OCI-LY7 (cell line): ENCODE results near the gene TP53I11. TPM values are rescaled to one million over a fixed set of nuclear protein-coding genes. Genes with fewer than 3 reads are reported as not detected.

ENCODE experiments used
- BruUV-seq: library from RNA; stranded (reverse); fragments of 400-500 nt; replicated peaks from 2 replicates; lab custom pipeline; 2021; lab: Mats Ljungman, UMichigan
- CTCF ChIA-PET: fragments of 300-600 bp; sonication (Branson Sonifier 250); formaldehyde crosslinking; loops from one replicate; lab custom pipeline; 2022; ENCODE audit warnings: antibody characterized with exemption; ENCODE audit not compliant: unreplicated experiment; lab: Charles Lee
- POLR2A ChIA-PET: fragments of 300-600 bp; sonication (Branson Sonifier 250); formaldehyde crosslinking; loops from one replicate; lab custom pipeline; 2022; ENCODE audit warnings: antibody characterized with exemption; lab: Charles Lee
- DNase-seq: peaks from one replicate; pipeline ENCODE4 v3.0.0-alpha.2; 2015; ENCODE audit warnings: low spot score
- H2AFZ ChIP-seq: fragments of 200-600 bp; sonication (generic), shearing (Covaris generic); 2 replicates; pipeline ENCODE4 v1.6.1; 2014; ENCODE audit warnings: mild to moderate bottlenecking, antibody characterized with exemption, low read length, moderate library complexity
- H3K27ac ChIP-seq: fragments of 200-600 bp; sonication (generic); 2 replicates; pipeline ENCODE4 v1.5.1; 2014; ENCODE audit warnings: mixed run types, low read depth, mild to moderate bottlenecking, moderate library complexity, low read length, inconsistent platforms; ENCODE audit not compliant: poor library complexity, severe bottlenecking
- H3K36me3 ChIP-seq: fragments of 200-600 bp; sonication (generic); 2 replicates; pipeline ENCODE4 v1.6.1; 2014; ENCODE audit warnings: mild to moderate bottlenecking, antibody characterized with exemption, low read length, moderate library complexity, mixed read lengths; ENCODE audit not compliant: insufficient read depth
- H3K4me1 ChIP-seq: fragments of 200-600 bp; sonication (generic); 2 replicates; pipeline ENCODE4 v1.5.1; 2014; ENCODE audit warnings: mild to moderate bottlenecking, low read length; ENCODE audit not compliant: insufficient read depth, poor library complexity, severe bottlenecking
- H3K4me2 ChIP-seq: fragments of 200-600 bp; sonication (generic); 2 replicates; pipeline ENCODE4 v1.6.1; 2014; ENCODE audit warnings: mild to moderate bottlenecking, low read length
- H3K4me3 ChIP-seq: fragments of 200-600 bp; sonication (generic); 2 replicates; pipeline ENCODE4 v1.5.1; 2014; ENCODE audit warnings: mild to moderate bottlenecking, low read depth, low read length; ENCODE audit not compliant: poor library complexity, severe bottlenecking
- H3K79me2 ChIP-seq: fragments of 200-600 bp; sonication (generic); 2 replicates; pipeline ENCODE4 v1.6.1; 2016; ENCODE audit warnings: low read depth, mild to moderate bottlenecking, low read length, moderate library complexity, mixed read lengths; ENCODE audit not compliant: insufficient read depth
- H3K9me2 ChIP-seq: fragments of 200-600 bp; sonication (generic); 2 replicates; pipeline ENCODE4 v1.6.1; 2016; ENCODE audit warnings: mild to moderate bottlenecking, low read length, mixed read lengths; ENCODE audit not compliant: insufficient read depth
- H3K9me3 ChIP-seq: fragments of 200-600 bp; sonication (generic); 2 replicates; pipeline ENCODE4 v1.6.1; 2014; ENCODE audit warnings: mild to moderate bottlenecking, mixed run types, low read length, mixed read lengths
- H4K20me1 ChIP-seq: fragments of 200-600 bp; sonication (generic); 2 replicates; pipeline ENCODE4 v1.6.1; 2014; ENCODE audit warnings: mild to moderate bottlenecking, antibody characterized with exemption, low read length, moderate library complexity, mixed read lengths; ENCODE audit not compliant: insufficient read depth
- CTCF ChIP-seq: fragments of 200-600 bp; sonication (generic); conservative IDR thresholded peaks from 2 replicates; pipeline ENCODE4 v1.5.1; 2014; ENCODE audit warnings: mild to moderate bottlenecking, antibody characterized with exemption, low read length, moderate library complexity, mixed read lengths
- EZH2phosphoT487 ChIP-seq: fragments of 200-600 bp; sonication (generic); IDR thresholded peaks from 2 replicates; pipeline ENCODE4 v1.6.1; 2018; ENCODE audit warnings: low read depth, borderline replicate concordance, mild to moderate bottlenecking, mixed run types, antibody characterized with exemption, low read length, moderate library complexity, mixed read lengths
- intact Hi-C: fragments of 100-400 bp; cut with micrococcal nuclease; formaldehyde crosslinking; loops from one replicate; pipeline ENCODE4 v1.10.0; 2022; ENCODE audit not compliant: unreplicated experiment
- total RNA-seq, 2 experiments: library from RNA; depleted of rRNA in 1 of 2; stranded (reverse); fragments of >200 nt in 1 of 2; shearing (Covaris generic) in 1 of 2; gene quantifications; 2 replicates each; pipeline ENCODE4 v1.2.3, GENCODE V29; 2014 to 2022

Gene TP53I11
- total RNA-seq, 2 experiments from 2014 or later: 0.25 to 0.51 TPM

DNA sequence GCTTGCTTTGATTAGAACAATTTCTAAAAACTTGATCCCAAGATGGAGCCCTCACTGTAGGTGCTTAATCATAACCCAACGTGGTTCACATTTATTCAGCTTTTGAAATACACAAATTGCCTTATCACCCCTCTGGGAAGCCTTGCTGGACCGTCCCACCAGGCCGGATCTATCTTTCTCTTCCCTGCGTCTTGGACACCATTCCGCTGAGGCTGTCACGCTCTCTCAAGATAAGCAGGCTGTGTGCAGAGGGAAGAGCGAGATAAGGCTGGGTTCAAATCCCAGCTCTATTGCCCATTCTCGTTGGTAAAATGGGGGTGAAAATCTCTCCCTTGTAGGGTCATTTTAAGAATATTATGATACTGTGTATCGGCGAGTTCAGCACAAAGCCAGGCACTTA is 20.5 kb upstream of the TP53I11 start:
- TF ChIP-seq EZH2phosphoT487 (no peak), CTCF (no peak)
- no peaks in the 10 kb centered on the region for H3K4me1 ChIP-seq
- H4K20me1 ChIP-seq: no peaks in the 10 kb centered on the region
- H3K9me2 ChIP-seq: no peaks in the 10 kb centered on the region
- BruUV-seq: no TSS peak
- no peak for DNase-seq
- CTCF ChIA-PET: no interaction called here
- no peaks in the 10 kb centered on the region for H3K36me3 ChIP-seq
- H3K27ac ChIP-seq: no peak overlapping the region
- H2AFZ ChIP-seq: no peak overlapping the region
- no peaks in the 10 kb centered on the region for H3K9me3 ChIP-seq
- intact Hi-C loops: no loop called here
- H3K79me2 ChIP-seq: no peaks in the 10 kb centered on the region
- H3K4me2 ChIP-seq: no peak overlapping the region
- POLR2A ChIA-PET: interaction anchor here (0.6 kb wide), 1 partner anchor 830 kb away, joined by 4 read pairs; no protein-coding TSS in a partner anchor
- H3K4me3 ChIP-seq: no peak overlapping the region

GRCh38 chr11:44970293-44970692 is 19.6 kb upstream of the TP53I11 start:
- H3K9me3 ChIP-seq: no peaks in the 10 kb centered on the region
- H3K79me2 ChIP-seq: no peaks in the 10 kb centered on the region
- CTCF ChIA-PET: no interaction called here
- no peaks in the 10 kb centered on the region for H4K20me1 ChIP-seq
- H3K4me1 ChIP-seq: no peaks in the 10 kb centered on the region
- TF ChIP-seq EZH2phosphoT487: no peak
- TF ChIP-seq CTCF: no peak
- no peak overlapping the region for H3K4me3 ChIP-seq
- DNase-seq: no peak
- H3K27ac ChIP-seq: no peak overlapping the region
- no peaks in the 10 kb centered on the region for H3K36me3 ChIP-seq
- POLR2A ChIA-PET: interaction anchor here (0.6 kb wide), 2 partner anchors 84 to 831 kb away, joined by 4 read pairs; no protein-coding TSS in a partner anchor
- no peak overlapping the region for H2AFZ ChIP-seq
- no peak overlapping the region for H3K4me2 ChIP-seq
- no TSS peak for BruUV-seq
- intact Hi-C loops: no loop called here
- H3K9me2 ChIP-seq: no peaks in the 10 kb centered on the region

DNA sequence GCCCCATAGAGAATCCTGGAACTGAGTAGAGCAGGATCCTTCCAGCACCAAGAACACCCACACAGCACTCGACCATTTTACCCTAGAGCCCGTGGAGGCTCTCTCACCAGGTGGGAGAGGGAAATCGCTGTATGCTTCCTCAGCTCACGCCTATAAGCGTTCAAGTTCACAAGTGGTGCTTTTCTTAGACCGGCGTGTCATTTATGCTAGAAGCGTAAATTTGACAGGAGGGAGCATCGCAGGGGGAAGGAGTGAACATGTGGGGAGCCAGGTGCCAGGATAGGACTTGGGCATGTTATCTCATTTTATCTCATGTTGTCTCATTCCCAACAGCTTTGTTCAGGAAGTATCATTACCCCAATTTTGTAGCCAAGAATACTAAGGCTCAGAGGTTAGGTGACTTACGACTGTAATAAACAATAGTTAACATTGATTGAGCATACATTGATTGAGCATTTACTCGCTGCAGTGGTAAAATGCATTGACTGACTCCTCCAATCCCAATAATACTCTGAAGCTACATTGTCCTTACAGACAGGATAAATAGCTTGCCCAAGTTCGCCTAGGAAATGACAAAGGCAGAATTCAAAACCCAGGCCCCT is 19.1 kb upstream of the TP53I11 start:
- H3K79me2 ChIP-seq: no peaks in the 10 kb centered on the region
- DNase-seq: no peak
- TF ChIP-seq CTCF (no peak), EZH2phosphoT487 (no peak)
- H3K4me3 ChIP-seq: no peak overlapping the region
- no peaks in the 10 kb centered on the region for H3K36me3 ChIP-seq
- intact Hi-C loops: no loop called here
- H4K20me1 ChIP-seq: no peaks in the 10 kb centered on the region
- ChIA-PET CTCF (no interaction called here), POLR2A (interaction anchor here (0.6 kb wide), 1 partner anchor 85 kb away, joined by 4 read pairs; no protein-coding TSS in a partner anchor)
- H3K4me1 ChIP-seq: peaks cover 1% of the 10 kb centered on the region
- BruUV-seq: no TSS peak
- no peak overlapping the region for H2AFZ ChIP-seq
- H3K27ac ChIP-seq: no peak overlapping the region
- no peaks in the 10 kb centered on the region for H3K9me2 ChIP-seq
- no peaks in the 10 kb centered on the region for H3K9me3 ChIP-seq
- H3K4me2 ChIP-seq: no peak overlapping the region
